Neuronal stem cell (in vitro differentiated cells): Measurements from ENCODE around the gene ACKR4.

Source experiments
- DNase-seq: peaks from one replicate; pipeline ENCODE4 v3.0.0-alpha.2; 2013; ENCODE audit warnings: low spot score
- H2AFZ ChIP-seq: one replicate; pipeline ENCODE4 v1.6.1; 2013; ENCODE audit warnings: mild to moderate bottlenecking, low read length, inconsistent platforms
- H2AK5ac ChIP-seq: 2 replicates; pipeline ENCODE4 v1.6.1; 2013; ENCODE audit warnings: low read depth, mild to moderate bottlenecking, inconsistent platforms, low read length, moderate library complexity, mixed read lengths
- H2BK120ac ChIP-seq: 2 replicates; pipeline ENCODE4 v1.6.1; 2013; ENCODE audit warnings: low read depth, mild to moderate bottlenecking, inconsistent platforms, low read length, moderate library complexity, mixed read lengths
- H2BK12ac ChIP-seq: one replicate; pipeline ENCODE4 v1.6.1; 2013; ENCODE audit warnings: low read length, inconsistent platforms
- H2BK15ac ChIP-seq: 2 replicates; pipeline ENCODE4 v1.6.1; 2013; ENCODE audit warnings: mild to moderate bottlenecking, low read length, inconsistent platforms, mixed read lengths
- H2BK5ac ChIP-seq: one replicate; pipeline ENCODE4 v1.6.1; 2013; ENCODE audit warnings: inconsistent platforms, mild to moderate bottlenecking, low read length, moderate library complexity
- H3K14ac ChIP-seq: one replicate; pipeline ENCODE4 v1.6.1; 2013; ENCODE audit warnings: low read length, inconsistent platforms
- H3K18ac ChIP-seq: 2 replicates; pipeline ENCODE4 v1.6.1; 2013; ENCODE audit warnings: low read length, inconsistent platforms
- H3K23ac ChIP-seq: 2 replicates; pipeline ENCODE4 v1.6.1; 2013; ENCODE audit warnings: low read depth, mild to moderate bottlenecking, mixed read lengths, low read length, inconsistent platforms; ENCODE audit not compliant: poor library complexity
- H3K27ac ChIP-seq: replicated peaks from 3 replicates; pipeline ENCODE4 v1.5.1; 2013; ENCODE audit warnings: low read length, inconsistent platforms
- H3K27me3 ChIP-seq, 3 experiments: 2 replicates each; pipeline ENCODE4 v1.6.1; 2013; ENCODE audit warnings: low read length in 3 of 3, mild to moderate bottlenecking in 2 of 3, inconsistent platforms in 1 of 3, low read depth in 1 of 3, mixed read lengths in 1 of 3, moderate library complexity in 1 of 3; ENCODE audit not compliant: control insufficient read depth in 3 of 3, insufficient read depth in 3 of 3
- H3K36me3 ChIP-seq, 2 donors: replicated peaks in 1 of 2; 2 replicates each; pipeline ENCODE4 v1.6.1; 2013; ENCODE audit warnings: low read length in 2 of 2; ENCODE audit not compliant: control insufficient read depth in 2 of 2, insufficient read depth in 2 of 2
- H3K4ac ChIP-seq: 2 replicates; pipeline ENCODE4 v1.6.1; 2013; ENCODE audit warnings: inconsistent platforms, mild to moderate bottlenecking, low read length, moderate library complexity
- H3K4me1 ChIP-seq, 2 donors: 1 replicate in 1 of 2; 2 replicates in 1 of 2; pipeline ENCODE4 v1.6.1; 2013; ENCODE audit warnings: low read length in 2 of 2, low read depth in 1 of 2; ENCODE audit not compliant: control insufficient read depth in 2 of 2, insufficient read depth in 1 of 2
- H3K4me2 ChIP-seq: one replicate; pipeline ENCODE4 v1.6.1; 2013; ENCODE audit warnings: mild to moderate bottlenecking, low read length, inconsistent platforms; ENCODE audit not compliant: insufficient read depth, poor library complexity, severe bottlenecking
- H3K4me3 ChIP-seq, 2 donors: 2 replicates each; pipeline ENCODE4 v1.5.1; 2013; ENCODE audit warnings: low read length in 2 of 2, mild to moderate bottlenecking in 2 of 2, inconsistent platforms in 1 of 2, moderate library complexity in 1 of 2
- H3K79me1 ChIP-seq: one replicate; pipeline ENCODE4 v1.6.1; 2013; ENCODE audit warnings: low read depth, mild to moderate bottlenecking, inconsistent platforms, low read length, moderate library complexity
- H3K9ac ChIP-seq: one replicate; pipeline ENCODE4 v1.6.1; 2013; ENCODE audit warnings: mild to moderate bottlenecking, low read depth, low read length, inconsistent platforms; ENCODE audit not compliant: poor library complexity
- H3K9me3 ChIP-seq, 2 donors: replicated peaks in 1 of 2; 2 replicates each; pipeline versions ENCODE3 to v1.6.1; 2013; ENCODE audit warnings: low read length in 2 of 2, mild to moderate bottlenecking in 2 of 2, inconsistent platforms in 1 of 2, low read depth in 1 of 2, mixed read lengths in 1 of 2, moderate library complexity in 1 of 2; ENCODE audit not compliant: control insufficient read depth in 2 of 2, insufficient read depth in 1 of 2
- H4K8ac ChIP-seq: one replicate; pipeline ENCODE4 v1.6.1; 2013; ENCODE audit warnings: low read depth, mild to moderate bottlenecking, inconsistent platforms, low read length, moderate library complexity
- H4K91ac ChIP-seq: one replicate; pipeline ENCODE4 v1.6.1; 2013; ENCODE audit warnings: low read length, low read depth, mild to moderate bottlenecking, inconsistent platforms; ENCODE audit not compliant: poor library complexity
- WGBS, 2 donors: extraction: QIAGEN DNeasy Blood & Tissue Kit; methylation state at CpG; one replicate each; pipeline ENCODE4 v1.1.7; 2013; ENCODE audit warnings: missing lambda C conversion rate in 2 of 2, mixed read lengths in 1 of 2; ENCODE audit not compliant: insufficient read length in 2 of 2, insufficient replicate concordance in 1 of 2; ENCODE audit errors: extremely low coverage in 2 of 2; 5-methylcytosine and 5-hydroxymethylcytosine counted together

Gene ACKR4

DNA sequence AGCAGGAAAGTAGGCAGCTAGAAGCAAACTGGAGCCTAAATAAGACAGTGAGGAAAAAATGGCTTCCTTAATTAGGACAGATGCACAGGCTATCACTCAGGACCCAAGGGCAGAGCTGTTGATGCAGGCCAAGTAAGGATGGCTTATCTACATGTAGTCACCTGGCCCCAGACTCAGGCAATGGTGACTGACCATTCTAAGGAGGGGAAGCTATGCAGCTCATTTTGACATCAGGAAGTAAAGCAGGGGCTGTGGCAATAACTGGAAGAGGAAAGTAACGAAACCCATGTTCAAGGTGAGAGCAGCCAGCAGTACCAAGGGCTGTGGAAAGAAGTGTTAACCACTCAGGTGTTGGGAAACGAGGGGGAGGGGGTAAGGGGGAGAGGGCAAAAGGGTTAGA, 46.3 kb downstream of the ACKR4 start:
- no peak overlapping the region for H2AK5ac ChIP-seq
- H4K8ac ChIP-seq, result no peak overlapping the region
- no peak for DNase-seq
- no peak overlapping the region for H3K23ac ChIP-seq
- H3K4me1 ChIP-seq, result no peaks in the 10 kb centered on the region
- no peak overlapping the region for H3K14ac ChIP-seq
- H2BK12ac ChIP-seq, result no peak overlapping the region
- no peak overlapping the region for H4K91ac ChIP-seq
- no peaks in the 10 kb centered on the region for H3K27me3 ChIP-seq
- H3K18ac ChIP-seq, result no peak overlapping the region
- H3K79me1 ChIP-seq, result no peaks in the 10 kb centered on the region
- no peak overlapping the region for H3K9ac ChIP-seq
- peaks cover 3 to 34% of the 10 kb centered on the region in 2 donors for H3K36me3 ChIP-seq
- WGBS, 2 donors, result no CpG with 5 or more reads among the region's 2 CpGs
- no peak overlapping the region for H2BK120ac ChIP-seq
- no peak overlapping the region for H2BK5ac ChIP-seq
- H3K4ac ChIP-seq, result no peak overlapping the region
- H3K9me3 ChIP-seq, result no peaks in the 10 kb centered on the region
- H3K27ac ChIP-seq, result no peak overlapping the region
- H3K4me3 ChIP-seq, result no peak overlapping the region
- no peak overlapping the region for H2AFZ ChIP-seq
- no peak overlapping the region for H3K4me2 ChIP-seq
- no peak overlapping the region for H2BK15ac ChIP-seq

DNA sequence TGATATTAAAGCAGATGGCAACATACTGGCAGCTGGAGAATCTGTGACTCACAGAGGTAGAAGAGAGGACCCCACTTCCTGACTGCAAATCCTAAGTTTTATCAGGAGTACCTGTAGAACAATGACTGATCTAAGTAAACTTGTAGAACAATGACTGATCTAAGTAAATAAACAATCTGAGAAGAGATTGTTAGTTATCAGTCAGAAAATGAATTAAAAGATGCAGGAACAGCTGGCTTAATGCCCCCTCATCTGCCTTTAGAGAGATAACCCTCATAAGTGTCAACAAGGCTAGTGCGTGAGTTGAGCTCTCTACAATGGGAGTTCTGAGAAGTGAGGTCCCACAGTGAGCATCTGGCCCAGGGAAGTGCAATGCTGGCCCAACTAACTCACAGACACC, 48.0 kb downstream of the ACKR4 start:
- no peaks in the 10 kb centered on the region for H3K79me1 ChIP-seq
- no peak overlapping the region for H2BK120ac ChIP-seq
- no peak overlapping the region for H2BK12ac ChIP-seq
- H3K18ac ChIP-seq, result no peak overlapping the region
- no CpG with 5 or more reads among the region's 1 CpG for WGBS, 2 donors
- no peaks in the 10 kb centered on the region for H3K4me1 ChIP-seq
- H2BK5ac ChIP-seq, result no peak overlapping the region
- no peaks in the 10 kb centered on the region for H3K9me3 ChIP-seq
- H3K4me3 ChIP-seq, result no peak overlapping the region
- H2BK15ac ChIP-seq, result no peak overlapping the region
- H2AFZ ChIP-seq, result no peak overlapping the region
- H3K23ac ChIP-seq, result no peak overlapping the region
- H3K36me3 ChIP-seq, result peaks cover 0 to 19% of the 10 kb centered on the region in 2 donors
- H3K9ac ChIP-seq, result no peak overlapping the region
- H3K4me2 ChIP-seq, result no peak overlapping the region
- H3K27ac ChIP-seq, result no peak overlapping the region
- H4K8ac ChIP-seq, result no peak overlapping the region
- DNase-seq, result no peak
- no peak overlapping the region for H3K14ac ChIP-seq
- no peak overlapping the region for H4K91ac ChIP-seq
- H3K27me3 ChIP-seq, result no peaks in the 10 kb centered on the region
- H2AK5ac ChIP-seq, result no peak overlapping the region
- H3K4ac ChIP-seq, result no peak overlapping the region

- no peak overlapping the region for H3K4me3 ChIP-seq
- H4K8ac ChIP-seq, result no peak overlapping the region
- no peak overlapping the region for H3K4ac ChIP-seq
- no peak overlapping the region for H3K27ac ChIP-seq
- H2BK12ac ChIP-seq, result no peak overlapping the region
- H2AFZ ChIP-seq, result no peak overlapping the region
- no peak overlapping the region for H2BK15ac ChIP-seq
- H3K9me3 ChIP-seq, result no peaks in the 10 kb centered on the region
- H3K18ac ChIP-seq, result no peak overlapping the region
- H3K79me1 ChIP-seq, result no peaks in the 10 kb centered on the region
- peaks cover 0 to 4% of the 10 kb centered on the region in 2 donors for H3K36me3 ChIP-seq
- no peak overlapping the region for H2AK5ac ChIP-seq
- no peak overlapping the region for H2BK120ac ChIP-seq
- WGBS, 2 donors, result no CpG with 5 or more reads among the region's 1 CpG
- DNase-seq, result no peak
- no peak overlapping the region for H3K9ac ChIP-seq
- H3K4me1 ChIP-seq, result no peaks in the 10 kb centered on the region
- H3K4me2 ChIP-seq, result no peak overlapping the region
- H3K23ac ChIP-seq, result no peak overlapping the region
- no peak overlapping the region for H2BK5ac ChIP-seq
- H4K91ac ChIP-seq, result no peak overlapping the region
- H3K27me3 ChIP-seq, result no peaks in the 10 kb centered on the region
- no peak overlapping the region for H3K14ac ChIP-seq
These were observed 53.1 kb downstream of the ACKR4 start for GRCh38 chr3:132650153-132650552.
